ENCODE results near the gene OR52K2. TPM values are rescaled to one million over a fixed set of nuclear protein-coding genes. Genes with fewer than 3 reads are reported as not detected.

OR52K2 gene
- total RNA-seq, 2 experiments from 2014 or later: not detected

DNA sequence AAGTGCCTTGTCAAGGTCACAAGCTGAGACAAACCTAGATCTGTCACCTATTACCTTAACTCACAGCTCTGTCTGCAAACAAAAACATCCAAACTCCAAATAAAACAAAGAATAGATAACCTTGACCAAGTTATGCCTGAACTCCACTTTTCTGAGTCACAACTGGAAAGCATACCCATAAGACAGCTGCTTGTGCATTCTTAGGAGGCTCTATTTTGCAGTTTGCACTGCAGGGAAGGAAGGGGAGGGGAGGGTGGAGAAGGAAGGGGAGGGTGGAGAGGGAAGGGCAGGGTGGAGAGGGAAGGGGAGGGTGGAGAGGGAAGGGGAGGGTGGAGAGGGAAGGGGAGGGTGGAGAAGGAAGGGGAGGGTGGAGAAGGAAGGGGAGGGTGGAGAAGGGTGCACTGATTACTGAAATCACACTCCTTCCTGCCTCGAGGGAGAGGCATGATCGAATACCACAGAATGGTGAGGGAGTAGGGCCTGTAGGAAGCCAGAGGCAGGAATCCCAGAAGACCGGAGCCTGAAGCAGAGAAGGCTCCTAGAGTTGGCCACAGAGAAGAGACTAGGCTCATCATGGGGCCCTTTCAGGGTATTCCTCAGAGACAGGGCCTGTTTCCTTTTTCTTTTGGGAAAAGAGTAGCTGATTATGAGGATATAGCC, 5.7 kb upstream of the OR52K2 start:
- no TSS peak for BruUV-seq (replicated peaks)
- CTCF ChIA-PET (ENCODE audit: unreplicated experiment): no interaction called here
- Histone ChIP-seq H2AFZ (ENCODE audit: low read length) (no peak overlapping the region), H3K4me2 (ENCODE audit: low read length) (no peak overlapping the region), H3K9me3 (ENCODE audit: low read length) (no peaks in the 10 kb centered on the region), H3K36me3 (ENCODE audit: insufficient read depth, low read length) (no peaks in the 10 kb centered on the region), H4K20me1 (ENCODE audit: insufficient read depth, low read length) (no peaks in the 10 kb centered on the region), H3K4me1 (ENCODE audit: insufficient read depth, low read length, poor library complexity, severe bottlenecking) (no peaks in the 10 kb centered on the region), H3K27ac (ENCODE audit: low read depth, low read length, poor library complexity, severe bottlenecking) (no peak overlapping the region), H3K4me3 (ENCODE audit: low read depth, low read length, poor library complexity, severe bottlenecking) (no peak overlapping the region), H3K79me2 (ENCODE audit: insufficient read depth, low read depth, low read length) (no peaks in the 10 kb centered on the region), H3K9me2 (ENCODE audit: insufficient read depth, low read length) (no peaks in the 10 kb centered on the region)
- intact Hi-C loops (cut with micrococcal nuclease; ENCODE audit: unreplicated experiment): no loop called here
- DNase-seq (ENCODE audit: low spot score): no peak
- TF ChIP-seq EZH2phosphoT487 (IDR thresholded peaks at IDR 0.05; ENCODE audit: borderline replicate concordance, low read depth, low read length): no peak
- TF ChIP-seq, protein P1, sequence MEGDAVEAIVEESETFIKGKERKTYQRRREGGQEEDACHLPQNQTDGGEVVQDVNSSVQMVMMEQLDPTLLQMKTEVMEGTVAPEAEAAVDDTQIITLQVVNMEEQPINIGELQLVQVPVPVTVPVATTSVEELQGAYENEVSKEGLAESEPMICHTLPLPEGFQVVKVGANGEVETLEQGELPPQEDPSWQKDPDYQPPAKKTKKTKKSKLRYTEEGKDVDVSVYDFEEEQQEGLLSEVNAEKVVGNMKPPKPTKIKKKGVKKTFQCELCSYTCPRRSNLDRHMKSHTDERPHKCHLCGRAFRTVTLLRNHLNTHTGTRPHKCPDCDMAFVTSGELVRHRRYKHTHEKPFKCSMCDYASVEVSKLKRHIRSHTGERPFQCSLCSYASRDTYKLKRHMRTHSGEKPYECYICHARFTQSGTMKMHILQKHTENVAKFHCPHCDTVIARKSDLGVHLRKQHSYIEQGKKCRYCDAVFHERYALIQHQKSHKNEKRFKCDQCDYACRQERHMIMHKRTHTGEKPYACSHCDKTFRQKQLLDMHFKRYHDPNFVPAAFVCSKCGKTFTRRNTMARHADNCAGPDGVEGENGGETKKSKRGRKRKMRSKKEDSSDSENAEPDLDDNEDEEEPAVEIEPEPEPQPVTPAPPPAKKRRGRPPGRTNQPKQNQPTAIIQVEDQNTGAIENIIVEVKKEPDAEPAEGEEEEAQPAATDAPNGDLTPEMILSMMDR (conservative IDR thresholded peaks at IDR 0.05; ENCODE audit: low read length): no peak
- POLR2A ChIA-PET: no interaction called here

DNA sequence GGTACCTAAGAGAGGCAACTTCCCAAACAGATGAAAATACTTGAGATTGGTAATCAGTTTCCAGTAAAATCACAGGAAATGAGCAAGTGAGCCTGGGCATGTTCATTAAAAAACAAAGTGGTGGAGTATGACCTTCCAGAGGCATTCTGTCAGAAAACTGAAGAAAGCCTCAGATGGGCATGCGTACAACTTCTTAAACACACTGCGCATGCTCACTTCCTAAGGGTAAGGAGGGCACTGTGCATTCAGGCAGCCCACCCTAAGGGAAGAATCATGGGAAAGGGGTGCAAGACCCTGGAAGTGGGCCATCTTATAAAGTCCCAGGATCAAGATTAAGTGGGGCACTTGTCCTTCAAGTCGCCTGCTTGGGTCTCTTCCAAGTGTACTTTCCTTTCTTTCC, 4.0 kb downstream of the OR52K2 start:
- Histone ChIP-seq H4K20me1 (ENCODE audit: insufficient read depth, low read length) (no peaks in the 10 kb centered on the region), H3K79me2 (ENCODE audit: insufficient read depth, low read depth, low read length) (no peaks in the 10 kb centered on the region), H3K9me3 (ENCODE audit: low read length) (no peaks in the 10 kb centered on the region), H3K4me3 (ENCODE audit: low read depth, low read length, poor library complexity, severe bottlenecking) (no peak overlapping the region), H3K36me3 (ENCODE audit: insufficient read depth, low read length) (no peaks in the 10 kb centered on the region), H3K4me2 (ENCODE audit: low read length) (no peak overlapping the region), H3K4me1 (ENCODE audit: insufficient read depth, low read length, poor library complexity, severe bottlenecking) (no peaks in the 10 kb centered on the region), H3K9me2 (ENCODE audit: insufficient read depth, low read length) (no peaks in the 10 kb centered on the region), H2AFZ (ENCODE audit: low read length) (no peak overlapping the region), H3K27ac (ENCODE audit: low read depth, low read length, poor library complexity, severe bottlenecking) (no peak overlapping the region)
- ChIA-PET POLR2A (no interaction called here), CTCF (ENCODE audit: unreplicated experiment) (no interaction called here)
- TF ChIP-seq EZH2phosphoT487 (IDR thresholded peaks at IDR 0.05; ENCODE audit: borderline replicate concordance, low read depth, low read length): no peak
- TF ChIP-seq, protein P1 (conservative IDR thresholded peaks at IDR 0.05; ENCODE audit: low read length): no peak
- intact Hi-C loops (cut with micrococcal nuclease; ENCODE audit: unreplicated experiment): no loop called here
- no peak for DNase-seq (ENCODE audit: low spot score)
- BruUV-seq (replicated peaks): no TSS peak

DNA sequence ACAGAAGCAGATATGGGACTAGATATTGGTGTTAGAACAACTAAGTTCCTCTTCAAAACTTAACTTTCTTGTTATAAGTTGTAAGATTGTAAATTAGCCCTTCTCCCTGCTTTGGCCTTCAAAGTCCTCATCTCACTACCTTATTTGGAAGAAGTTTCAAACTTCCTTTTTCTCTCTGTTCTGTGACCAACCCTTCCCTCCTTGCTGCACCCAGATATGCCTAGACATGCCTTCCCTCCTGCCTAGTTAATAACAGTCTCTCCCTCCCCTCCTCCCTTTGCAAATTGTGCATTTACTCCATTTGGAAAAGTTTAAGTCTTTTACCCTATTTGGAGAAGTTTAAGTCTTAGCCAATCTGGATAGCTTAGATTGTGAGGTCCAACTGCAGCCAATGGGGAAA, 4.9 kb downstream of the OR52K2 start:
- Histone ChIP-seq H3K27ac (ENCODE audit: low read depth, low read length, poor library complexity, severe bottlenecking) (no peak overlapping the region), H3K4me3 (ENCODE audit: low read depth, low read length, poor library complexity, severe bottlenecking) (no peak overlapping the region), H3K36me3 (ENCODE audit: insufficient read depth, low read length) (no peaks in the 10 kb centered on the region), H3K9me3 (ENCODE audit: low read length) (no peaks in the 10 kb centered on the region), H2AFZ (ENCODE audit: low read length) (no peak overlapping the region), H4K20me1 (ENCODE audit: insufficient read depth, low read length) (no peaks in the 10 kb centered on the region), H3K4me1 (ENCODE audit: insufficient read depth, low read length, poor library complexity, severe bottlenecking) (no peaks in the 10 kb centered on the region), H3K9me2 (ENCODE audit: insufficient read depth, low read length) (no peaks in the 10 kb centered on the region), H3K4me2 (ENCODE audit: low read length) (no peak overlapping the region), H3K79me2 (ENCODE audit: insufficient read depth, low read depth, low read length) (no peaks in the 10 kb centered on the region)
- ChIA-PET CTCF (ENCODE audit: unreplicated experiment) (no interaction called here), POLR2A (no interaction called here)
- BruUV-seq (replicated peaks): no TSS peak
- TF ChIP-seq, protein P1 (conservative IDR thresholded peaks at IDR 0.05; ENCODE audit: low read length): no peak
- TF ChIP-seq EZH2phosphoT487 (IDR thresholded peaks at IDR 0.05; ENCODE audit: borderline replicate concordance, low read depth, low read length): no peak
- no peak for DNase-seq (ENCODE audit: low spot score)
- intact Hi-C loops (cut with micrococcal nuclease; ENCODE audit: unreplicated experiment): no loop called here
